Lung (tissue), 12 donors: ENCODE data around the gene PLA2R1. TPM values are rescaled to one million over a fixed set of nuclear protein-coding genes. Genes with fewer than 3 reads are reported as not detected.

Source experiments
- ATAC-seq: fragments of 200-7000 bp; cut with Tn5 transposase; one replicate; pipeline ENCODE4 v1.9.1; 2020; ENCODE audit warnings: moderate number of reproducible peaks; ENCODE audit not compliant: insufficient read depth, low FRiP score
- DNase-seq, 3 donors: peaks; one replicate each; pipeline ENCODE4 v3.0.0-alpha.2; 2013 to 2017
- H3K27ac ChIP-seq, 2 donors: one replicate each; pipeline ENCODE4 v1.5.1; 2013; ENCODE audit warnings: mild to moderate bottlenecking in 2 of 2, moderate library complexity in 2 of 2, control low read depth in 1 of 2, inconsistent platforms in 1 of 2, low read depth in 1 of 2, low read length in 1 of 2
- H3K27me3 ChIP-seq, 3 donors: one replicate each; pipeline ENCODE4 v1.5.1; 2013; ENCODE audit warnings: low read length in 2 of 3; ENCODE audit not compliant: control insufficient read depth in 3 of 3, insufficient read depth in 3 of 3
- H3K36me3 ChIP-seq, 4 donors: one replicate each; pipeline ENCODE4 v1.5.1; 2013; ENCODE audit warnings: low read length in 4 of 4, mild to moderate bottlenecking in 1 of 4, moderate library complexity in 1 of 4; ENCODE audit not compliant: control insufficient read depth in 4 of 4, insufficient read depth in 4 of 4
- H3K4me1 ChIP-seq, 5 donors: one replicate each; pipeline ENCODE4 v1.5.1; 2013; ENCODE audit warnings: low read length in 5 of 5, mild to moderate bottlenecking in 2 of 5, moderate library complexity in 1 of 5; ENCODE audit not compliant: control insufficient read depth in 5 of 5, insufficient read depth in 5 of 5
- H3K4me3 ChIP-seq: one replicate; pipeline ENCODE4 v1.5.1; 2013; ENCODE audit warnings: mild to moderate bottlenecking, control low read depth, moderate library complexity
- H3K9ac ChIP-seq, 2 donors: one replicate each; pipeline ENCODE4 v1.5.1; 2013; ENCODE audit warnings: low read length in 2 of 2, control low read depth in 1 of 2; ENCODE audit not compliant: insufficient read depth in 1 of 2
- H3K9me3 ChIP-seq, 4 donors: one replicate each; pipeline ENCODE4 v1.5.1; 2013; ENCODE audit warnings: low read length in 3 of 4, mild to moderate bottlenecking in 1 of 4, moderate library complexity in 1 of 4; ENCODE audit not compliant: control insufficient read depth in 4 of 4, insufficient read depth in 3 of 4
- WGBS, 2 donors: extraction: QIAGEN DNeasy Blood & Tissue Kit; methylation state at CpG; one replicate each; pipeline ENCODE4 v1.1.7; 2013; 5-methylcytosine and 5-hydroxymethylcytosine counted together
- polyA plus RNA-seq, 2 donors: library from polyadenylated mRNA; stranded (reverse); fragments of 200-250 nt; gene quantifications; one replicate each; pipeline ENCODE4 v1.2.1, GENCODE V29; 2013
- total RNA-seq, 2 donors: library from RNA; depleted of rRNA in 1 of 2; stranded (reverse); fragments of >200 nt in 1 of 2; gene quantifications; one replicate each; pipeline ENCODE4 v1.2.1, GENCODE V29; 2014 to 2021
- TF ChIP-seq, protein P1 (sequence below): IDR thresholded peaks from 2 replicates; pipeline ENCODE4 v1.5.1; 2012; ENCODE audit warnings: mild to moderate bottlenecking; ENCODE audit errors: control extremely low read depth, extremely low read depth
- donor health status: control.
- donor health status: control.
- donor health status: Bipolar disorder and iron deficiency.
- donor health status: healthy.
- donor health status: DM: yes; HTN: yes; CAD: no.

The PLA2R1 gene
- total and polyA plus RNA-seq, 4 donors, result 0.79 to 13.5 (median 2.3) TPM

DNA sequence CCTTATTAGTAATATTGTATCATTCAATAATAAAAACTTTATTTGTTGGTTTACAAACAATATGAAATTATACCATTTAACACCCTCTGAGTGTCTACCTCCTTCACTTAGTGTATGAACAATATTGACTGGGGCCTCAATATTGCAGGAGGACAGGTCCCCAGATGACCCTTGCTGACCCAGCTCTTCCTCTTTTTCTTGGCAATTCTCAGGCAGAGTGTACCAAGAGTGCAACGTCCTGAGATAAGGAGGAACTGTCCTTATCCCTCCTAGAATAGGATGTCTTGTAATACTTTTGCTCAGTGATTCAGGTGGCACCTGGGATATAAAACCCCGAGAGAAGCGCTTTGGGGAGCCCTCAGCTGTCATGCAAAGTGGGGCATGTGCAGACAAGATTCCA, 76.8 kb downstream of the PLA2R1 start:
- Histone ChIP-seq H3K36me3 (no peaks in the 10 kb centered on the region), H3K4me3 (no peak overlapping the region), H3K4me1 (peaks cover 0 to 12% (median 0%) of the 10 kb centered on the region in 5 donors), H3K9me3 (peaks cover 0 to 3% (median 0%) of the 10 kb centered on the region in 4 donors), H3K27me3 (no peaks in the 10 kb centered on the region), H3K9ac (no peak overlapping the region), H3K27ac (no peak overlapping the region)
- TF ChIP-seq, protein P1, sequence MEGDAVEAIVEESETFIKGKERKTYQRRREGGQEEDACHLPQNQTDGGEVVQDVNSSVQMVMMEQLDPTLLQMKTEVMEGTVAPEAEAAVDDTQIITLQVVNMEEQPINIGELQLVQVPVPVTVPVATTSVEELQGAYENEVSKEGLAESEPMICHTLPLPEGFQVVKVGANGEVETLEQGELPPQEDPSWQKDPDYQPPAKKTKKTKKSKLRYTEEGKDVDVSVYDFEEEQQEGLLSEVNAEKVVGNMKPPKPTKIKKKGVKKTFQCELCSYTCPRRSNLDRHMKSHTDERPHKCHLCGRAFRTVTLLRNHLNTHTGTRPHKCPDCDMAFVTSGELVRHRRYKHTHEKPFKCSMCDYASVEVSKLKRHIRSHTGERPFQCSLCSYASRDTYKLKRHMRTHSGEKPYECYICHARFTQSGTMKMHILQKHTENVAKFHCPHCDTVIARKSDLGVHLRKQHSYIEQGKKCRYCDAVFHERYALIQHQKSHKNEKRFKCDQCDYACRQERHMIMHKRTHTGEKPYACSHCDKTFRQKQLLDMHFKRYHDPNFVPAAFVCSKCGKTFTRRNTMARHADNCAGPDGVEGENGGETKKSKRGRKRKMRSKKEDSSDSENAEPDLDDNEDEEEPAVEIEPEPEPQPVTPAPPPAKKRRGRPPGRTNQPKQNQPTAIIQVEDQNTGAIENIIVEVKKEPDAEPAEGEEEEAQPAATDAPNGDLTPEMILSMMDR, result no peak
- ATAC-seq, result no peak
- no peak for DNase-seq
- 63 to 76% methylated on average over 3 of the region's 3 CpGs for WGBS, 2 donors

- no peak overlapping the region for H3K4me3 ChIP-seq
- peaks cover 0 to 3% (median 0%) of the 10 kb centered on the region in 4 donors for H3K9me3 ChIP-seq
- H3K27ac ChIP-seq, result no peak overlapping the region
- no peak overlapping the region for H3K9ac ChIP-seq
- H3K27me3 ChIP-seq, result no peaks in the 10 kb centered on the region
- TF ChIP-seq, protein P1, result no peak
- no peak for DNase-seq
- H3K36me3 ChIP-seq, result no peaks in the 10 kb centered on the region
- H3K4me1 ChIP-seq, result peaks cover 0 to 12% (median 0%) of the 10 kb centered on the region in 5 donors
- ATAC-seq, result no peak
Measured at GRCh38 chr2:159984034-159984433, 78.4 kb downstream of the PLA2R1 start.

- 73 to 81% methylated on average over 7 of the region's 7 CpGs for WGBS, 2 donors
- no peak overlapping the region for H3K27ac ChIP-seq
- DNase-seq (peak in 1 of 3 donors; percentile 26), ATAC-seq (no peak)
- H3K36me3 ChIP-seq, result no peaks in the 10 kb centered on the region
- H3K27me3 ChIP-seq, result no peaks in the 10 kb centered on the region
- H3K9ac ChIP-seq, result no peak overlapping the region
- TF ChIP-seq, protein P1, result no peak
- H3K4me3 ChIP-seq, result no peak overlapping the region
- H3K9me3 ChIP-seq, result peaks cover 0 to 3% (median 0%) of the 10 kb centered on the region in 4 donors
- peaks cover 0 to 12% (median 0%) of the 10 kb centered on the region in 5 donors for H3K4me1 ChIP-seq
Measured at GRCh38 chr2:159982842-159983785, 79.3 kb downstream of the PLA2R1 start.
